HG03060 (cell line): ENCODE data around the gene SPTBN1.

Experiments
- ATAC-seq: cut with Tn5 transposase; IDR thresholded peaks from one replicate; pipeline ENCODE4 v1.9.1; 2021; ENCODE audit warnings: low read depth, moderate number of reproducible peaks; ENCODE audit not compliant: unreplicated experiment

Gene SPTBN1

GRCh38 chr2:54714996-54715395 lies 258.9 kb downstream of the SPTBN1 start:
- no peak for ATAC-seq

- no peak for ATAC-seq
Measured at GRCh38 chr2:54716375-54716774, 260.2 kb downstream of the SPTBN1 start.

GRCh38 chr2:54720563-54720962 lies 264.4 kb downstream of the SPTBN1 start:
- ATAC-seq = no peak
